Astrocyte (in vitro differentiated cells and primary cell): ENCODE data around the gene KMT2A. TPM values are rescaled to one million over a fixed set of nuclear protein-coding genes. Genes with fewer than 3 reads are reported as not detected.

Experiments used
- DNase-seq: peaks from one replicate; pipeline ENCODE4 v3.0.0-alpha.2; 2010; ENCODE audit warnings: low read depth
- FAIRE-seq: peaks from 2 replicates; lab custom pipeline; 2011; peaks lifted over from hg19 to GRCh38; lab: Jason Lieb, UNC
- H2AFZ ChIP-seq: 2 replicates; pipeline ENCODE4 v1.6.0; 2012; ENCODE audit warnings: low read depth, low read length, inconsistent platforms
- H3K27ac ChIP-seq: 2 replicates; pipeline ENCODE4 v1.5.1; 2011; ENCODE audit warnings: low read depth, low read length, inconsistent platforms
- H3K27me3 ChIP-seq: 2 replicates; pipeline ENCODE4 v1.6.0; 2011; ENCODE audit warnings: low read length, inconsistent platforms; ENCODE audit not compliant: insufficient read depth
- H3K36me3 ChIP-seq: 2 replicates; pipeline ENCODE4 v1.5.1; 2011; ENCODE audit warnings: low read length, inconsistent platforms; ENCODE audit not compliant: insufficient read depth
- H3K4me1 ChIP-seq: 2 replicates; pipeline ENCODE4 v1.5.1; 2011; ENCODE audit warnings: low read length, inconsistent platforms; ENCODE audit not compliant: insufficient read depth
- H3K4me2 ChIP-seq: 2 replicates; pipeline ENCODE4 v1.6.0; 2012; ENCODE audit warnings: low read length, inconsistent platforms
- H3K4me3 ChIP-seq: 2 replicates; pipeline ENCODE4 v1.5.1; 2011; ENCODE audit warnings: low read depth, mild to moderate bottlenecking, low read length, inconsistent platforms; ENCODE audit not compliant: insufficient read depth
- H3K79me2 ChIP-seq: 2 replicates; pipeline ENCODE4 v1.6.0; 2012; ENCODE audit warnings: mild to moderate bottlenecking, low read length, inconsistent platforms; ENCODE audit not compliant: insufficient read depth
- H3K9ac ChIP-seq: 2 replicates; pipeline ENCODE4 v1.6.0; 2012; ENCODE audit warnings: mild to moderate bottlenecking, low read length, inconsistent platforms
- H3K9me3 ChIP-seq: 2 replicates; pipeline ENCODE4 v1.5.1; 2012; ENCODE audit warnings: low read depth, mild to moderate bottlenecking, low read length, inconsistent platforms; ENCODE audit not compliant: insufficient read depth
- H4K20me1 ChIP-seq: 2 replicates; pipeline ENCODE4 v1.6.0; 2012; ENCODE audit warnings: low read length, inconsistent platforms; ENCODE audit not compliant: insufficient read depth
- H3K27ac Mint-ChIP-seq: one replicate; pipeline ENCODE4 v1.8.0; 2021; ENCODE audit warnings: mild to moderate bottlenecking, mixed read lengths; ENCODE audit not compliant: unreplicated experiment
- H3K27me3 Mint-ChIP-seq: one replicate; pipeline ENCODE4 v1.8.0; 2021; ENCODE audit warnings: low read depth, mixed read lengths; ENCODE audit not compliant: unreplicated experiment
- H3K36me3 Mint-ChIP-seq: one replicate; pipeline ENCODE4 v1.8.0; 2021; ENCODE audit warnings: low read depth, mixed read lengths; ENCODE audit not compliant: unreplicated experiment
- H3K4me1 Mint-ChIP-seq: one replicate; pipeline ENCODE4 v1.8.0; 2021; ENCODE audit warnings: low read depth, mixed read lengths; ENCODE audit not compliant: unreplicated experiment
- H3K4me3 Mint-ChIP-seq: one replicate; pipeline ENCODE4 v1.8.0; 2021; ENCODE audit warnings: mild to moderate bottlenecking, moderate library complexity, mixed read lengths; ENCODE audit not compliant: unreplicated experiment
- H3K9me3 Mint-ChIP-seq: one replicate; pipeline ENCODE4 v1.8.0; 2021; ENCODE audit warnings: mild to moderate bottlenecking, mixed read lengths; ENCODE audit not compliant: unreplicated experiment
- CTCF ChIP-seq: IDR thresholded peaks from 2 replicates; pipeline ENCODE4 v1.5.1; 2011; ENCODE audit warnings: low read depth, mild to moderate bottlenecking, inconsistent platforms, low read length, moderate library complexity; ENCODE audit not compliant: insufficient read depth
- EZH2 ChIP-seq: IDR thresholded peaks from 2 replicates; pipeline ENCODE4 v1.6.1; 2012; ENCODE audit warnings: mild to moderate bottlenecking, low read length, inconsistent platforms; ENCODE audit not compliant: insufficient read depth
- total RNA-seq: library from RNA; stranded (reverse); gene quantifications from 2 replicates; pipeline ENCODE4 v1.2.1, GENCODE V29; 2021

The KMT2A gene
- total RNA-seq, 1 donor from 2014 or later, result 60.0 TPM

- TF ChIP-seq EZH2 (no peak), CTCF (no peak)
- Histone ChIP-seq H3K27ac (no peak overlapping the region), H3K36me3 (no peaks in the 10 kb centered on the region), H3K4me1 (peaks cover 14% of the 10 kb centered on the region), H3K27me3 (no peaks in the 10 kb centered on the region), H3K4me3 (no peak overlapping the region), H4K20me1 (peaks cover 100% of the 10 kb centered on the region), H3K79me2 (peaks cover 100% of the 10 kb centered on the region), H3K4me2 (no peak overlapping the region), H3K9ac (no peak overlapping the region), H3K9me3 (no peaks in the 10 kb centered on the region), H2AFZ (no peak overlapping the region)
- FAIRE-seq (no peak), DNase-seq (no peak)
- H3K36me3 Mint-ChIP-seq, result peaks cover 6% of the 10 kb centered on the region
- no peak overlapping the region for H3K4me3 Mint-ChIP-seq
- no peaks in the 10 kb centered on the region for H3K9me3 Mint-ChIP-seq
- peaks cover 43% of the 10 kb centered on the region for H3K4me1 Mint-ChIP-seq
- no peaks in the 10 kb centered on the region for H3K27me3 Mint-ChIP-seq
- no peak overlapping the region for H3K27ac Mint-ChIP-seq
Measured at GRCh38 chr11:118442908-118443589, 6.8 kb downstream of the KMT2A start.

GRCh38 chr11:118443590-118444218, 7.4 kb downstream of the KMT2A start:
- Mint-ChIP-seq H3K9me3 (no peaks in the 10 kb centered on the region), H3K36me3 (peaks cover 6% of the 10 kb centered on the region), H3K4me1 (peaks cover 47% of the 10 kb centered on the region), H3K4me3 (no peak overlapping the region), H3K27ac (no peak overlapping the region), H3K27me3 (no peaks in the 10 kb centered on the region)
- Histone ChIP-seq H3K9me3 (no peaks in the 10 kb centered on the region), H4K20me1 (peaks cover 100% of the 10 kb centered on the region), H3K27ac (no peak overlapping the region), H3K36me3 (no peaks in the 10 kb centered on the region), H3K9ac (no peak overlapping the region), H3K4me3 (no peak overlapping the region), H3K4me1 (peaks cover 11% of the 10 kb centered on the region), H2AFZ (no peak overlapping the region), H3K79me2 (peaks cover 100% of the 10 kb centered on the region), H3K4me2 (no peak overlapping the region), H3K27me3 (no peaks in the 10 kb centered on the region)
- no peak for DNase-seq
- TF ChIP-seq CTCF, result no peak
- no peak for TF ChIP-seq EZH2
- no peak for FAIRE-seq

- TF ChIP-seq EZH2, result no peak
- no peak for TF ChIP-seq CTCF
- peaks cover 5% of the 10 kb centered on the region for H3K4me1 ChIP-seq
- DNase-seq, result no peak
- H3K9me3 ChIP-seq, result no peaks in the 10 kb centered on the region
- H3K4me2 ChIP-seq, result no peak overlapping the region
- FAIRE-seq, result no peak
- no peak overlapping the region for H3K4me3 ChIP-seq
- Mint-ChIP-seq H3K4me1 (peaks cover 23% of the 10 kb centered on the region), H3K9me3 (no peaks in the 10 kb centered on the region), H3K4me3 (no peak overlapping the region), H3K27ac (no peak overlapping the region), H3K27me3 (no peaks in the 10 kb centered on the region), H3K36me3 (peaks cover 5% of the 10 kb centered on the region)
- H3K27me3 ChIP-seq, result no peaks in the 10 kb centered on the region
- H3K36me3 ChIP-seq, result no peaks in the 10 kb centered on the region
- H3K79me2 ChIP-seq, result peaks cover 100% of the 10 kb centered on the region
- peaks cover 93% of the 10 kb centered on the region for H4K20me1 ChIP-seq
- no peak overlapping the region for H2AFZ ChIP-seq
- H3K9ac ChIP-seq, result no peak overlapping the region
- no peak overlapping the region for H3K27ac ChIP-seq
Measured at GRCh38 chr11:118447423-118447822, 11.1 kb downstream of the KMT2A start.
